Stimulated activated CD8-positive, alpha-beta memory T cell treated with anti-CD3 and anti-CD28 coated beads, Interleukin-2, amount 100 ng/mL, for 1 hour (primary cell): Measurements from ENCODE around the gene DTNB.

Experiments used
- DNase-seq, 2 donors: peaks; one replicate each; pipeline ENCODE4 v3.0.0-alpha.2; 2020; ENCODE audit warnings: low read depth in 2 of 2

DTNB gene

GRCh38 chr2:25467743-25468142 is 205.6 kb downstream of the DTNB start:
- no peak for DNase-seq

GRCh38 chr2:25462021-25462420 is 211.4 kb downstream of the DTNB start:
- no peak for DNase-seq

DNA sequence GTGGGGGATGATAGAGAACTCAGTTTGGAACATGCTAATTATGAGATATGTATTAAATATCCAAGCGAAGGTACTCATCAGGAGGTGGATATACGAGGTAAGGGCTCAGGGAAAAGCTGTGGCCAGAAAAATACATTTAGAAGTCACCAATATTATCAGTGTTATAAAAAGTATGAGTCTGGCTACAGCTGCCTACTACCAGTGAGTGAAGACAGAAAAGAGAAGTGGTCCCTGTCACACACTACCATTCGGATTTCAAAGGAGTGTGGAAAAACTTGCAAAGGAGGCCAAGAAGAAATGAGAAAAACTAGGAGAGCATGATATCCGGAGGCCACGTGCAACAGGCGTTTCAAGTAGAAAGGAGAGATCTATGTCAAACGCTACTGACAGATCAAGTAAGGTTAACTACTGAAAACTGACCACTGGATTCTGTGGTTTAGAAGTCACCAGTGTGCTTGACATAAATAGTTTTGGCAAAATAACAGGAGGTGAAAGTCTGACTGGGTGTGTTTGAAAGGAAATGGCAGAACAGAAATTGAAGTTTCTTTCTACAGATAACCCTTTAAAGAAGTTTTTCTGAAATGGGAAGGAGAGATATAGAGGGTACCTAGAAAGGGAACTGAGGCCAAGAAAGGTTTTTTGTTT is 213.0 kb downstream of the DTNB start:
- no peak for DNase-seq

DNA sequence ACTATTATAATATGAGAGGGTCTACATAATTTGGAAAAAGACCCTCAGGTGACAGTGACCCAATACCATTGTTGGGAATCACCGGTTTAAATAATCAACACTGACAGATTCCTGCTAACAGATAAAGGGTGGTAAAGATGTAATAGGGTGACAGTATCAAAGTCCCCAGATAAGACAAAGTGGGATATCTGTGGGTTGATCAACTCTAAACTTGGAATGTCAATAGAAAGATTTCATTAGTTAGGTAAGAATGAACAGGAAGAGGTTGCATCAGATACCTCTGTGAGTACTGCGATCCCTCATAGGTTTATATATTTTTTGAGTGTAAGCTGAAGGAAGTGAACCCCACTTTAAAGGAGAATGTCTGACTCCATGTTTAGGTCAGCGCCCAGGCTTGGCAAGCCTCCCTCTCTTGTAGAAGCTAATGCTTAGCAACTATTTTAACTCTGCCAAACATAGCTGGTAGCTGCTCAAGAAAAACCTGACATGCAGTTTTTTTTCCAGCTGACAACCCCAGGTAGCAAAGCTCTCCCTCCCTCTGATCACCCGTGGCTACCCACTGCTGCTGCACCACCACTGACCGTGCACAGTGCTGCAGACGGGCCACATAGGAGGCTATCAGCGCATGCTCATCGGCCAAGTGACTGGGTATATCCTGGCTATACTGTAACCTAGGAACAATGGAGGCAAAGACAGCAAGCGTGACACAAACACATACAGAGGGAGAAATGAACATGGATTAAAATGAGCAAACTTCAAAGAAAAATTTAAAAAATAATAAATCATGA is 218.4 kb downstream of the DTNB start:
- DNase-seq: no peak

DNA sequence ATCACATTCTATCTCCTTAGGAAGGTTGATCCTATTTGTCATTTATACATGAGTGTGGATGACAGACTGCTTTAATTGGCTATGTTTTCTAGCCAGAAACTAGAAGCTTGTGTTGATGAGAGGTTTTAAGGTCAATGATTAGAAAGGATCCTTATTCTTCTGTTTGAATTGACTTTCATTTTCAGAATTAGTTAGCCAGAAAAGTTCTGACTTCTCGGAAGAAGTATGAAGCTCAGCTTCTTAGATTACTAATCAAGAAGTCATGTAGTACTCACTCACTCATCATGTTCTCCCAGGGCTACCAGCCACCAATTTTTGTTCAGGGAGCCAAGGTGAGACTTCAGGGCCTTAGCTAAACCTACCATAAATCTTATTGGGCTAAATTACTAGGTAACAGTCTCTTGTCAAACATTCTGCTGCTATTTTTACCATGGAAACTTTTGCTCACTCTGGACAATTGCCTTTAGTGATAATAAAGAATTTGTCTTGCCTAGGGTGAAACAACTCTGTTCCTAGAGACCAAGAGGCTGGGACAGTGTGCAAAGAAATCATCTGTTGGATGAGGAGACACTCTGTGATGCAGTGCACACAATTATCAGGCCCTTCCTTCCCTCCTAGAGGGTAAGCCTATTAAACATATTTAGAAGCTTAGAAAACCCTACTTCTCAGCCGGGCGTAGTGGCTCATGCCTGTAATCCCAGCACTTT is 220.0 kb downstream of the DTNB start:
- DNase-seq: no peak

DNA sequence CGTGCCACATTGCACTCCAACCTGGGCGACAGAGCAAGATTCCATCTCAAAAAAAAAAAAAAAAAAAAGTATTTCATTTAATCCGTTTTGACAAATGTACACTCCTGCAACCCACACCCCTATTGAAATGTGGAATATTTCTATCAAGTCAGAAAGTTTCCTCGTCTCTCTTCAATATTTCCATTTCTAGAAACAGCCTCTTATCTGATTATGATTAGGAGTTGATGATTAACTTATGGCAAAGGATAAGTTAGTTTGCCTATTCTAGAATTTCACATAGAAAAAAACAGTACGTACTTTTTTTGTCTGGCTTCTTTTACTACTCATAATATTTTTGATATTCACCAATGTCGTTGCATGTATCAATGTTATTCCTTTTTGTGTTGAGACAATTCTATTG is 224.6 kb downstream of the DTNB start:
- DNase-seq: no peak

- no peak for DNase-seq
Measured at GRCh38 chr2:25447018-25447417, 226.4 kb downstream of the DTNB start.

DNA sequence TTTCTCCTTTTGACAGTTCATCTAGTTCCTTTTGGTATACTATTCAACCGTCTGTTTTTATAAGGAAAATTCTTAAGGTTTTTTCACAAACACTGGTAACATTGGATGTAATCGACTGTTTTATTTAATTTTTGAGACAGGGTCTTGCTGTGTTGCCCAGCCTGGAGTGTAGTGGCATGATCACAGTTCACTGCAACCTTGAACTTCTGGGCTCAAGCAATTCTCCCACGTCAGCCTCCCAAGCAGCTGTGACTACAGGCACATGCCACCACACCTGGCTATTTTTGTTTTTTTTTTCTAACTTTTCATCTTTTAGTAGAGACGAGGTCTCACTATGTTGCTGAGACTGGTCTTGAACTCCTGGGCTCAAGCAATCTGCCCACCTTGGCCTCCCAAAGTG is 227.3 kb downstream of the DTNB start:
- DNase-seq: no peak

- DNase-seq: no peak
Measured at GRCh38 chr2:25445464-25445863, 227.9 kb downstream of the DTNB start.

- no peak for DNase-seq
Measured at GRCh38 chr2:25444608-25445270, 228.6 kb downstream of the DTNB start.

- DNase-seq: no peak
Measured at GRCh38 chr2:25443766-25444165, 229.6 kb downstream of the DTNB start.

- no peak for DNase-seq
Measured at GRCh38 chr2:25441353-25441752, 232.0 kb downstream of the DTNB start.

GRCh38 chr2:25438793-25439192 is 234.6 kb downstream of the DTNB start:
- no peak for DNase-seq

- DNase-seq: no peak
Measured at GRCh38 chr2:25437881-25438662, 235.3 kb downstream of the DTNB start.

DNA sequence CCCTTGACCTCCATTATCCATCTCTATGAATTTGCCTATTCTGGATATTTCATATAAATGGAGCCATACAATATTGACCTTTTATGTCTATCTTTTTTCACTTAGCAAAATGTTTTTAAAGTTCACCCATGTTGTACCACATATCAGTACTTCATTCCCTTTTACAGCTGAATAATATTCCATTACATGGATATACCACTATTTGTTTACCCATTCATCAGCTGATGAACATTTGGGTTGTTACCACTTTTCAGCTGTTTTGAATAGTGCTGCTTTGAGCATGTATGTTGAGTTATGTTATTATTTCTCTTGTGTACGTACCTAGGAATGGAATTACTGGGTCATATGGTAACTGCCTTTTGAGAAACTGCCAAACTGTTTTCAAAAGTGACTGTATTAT is 238.0 kb downstream of the DTNB start:
- DNase-seq: no peak

DNA sequence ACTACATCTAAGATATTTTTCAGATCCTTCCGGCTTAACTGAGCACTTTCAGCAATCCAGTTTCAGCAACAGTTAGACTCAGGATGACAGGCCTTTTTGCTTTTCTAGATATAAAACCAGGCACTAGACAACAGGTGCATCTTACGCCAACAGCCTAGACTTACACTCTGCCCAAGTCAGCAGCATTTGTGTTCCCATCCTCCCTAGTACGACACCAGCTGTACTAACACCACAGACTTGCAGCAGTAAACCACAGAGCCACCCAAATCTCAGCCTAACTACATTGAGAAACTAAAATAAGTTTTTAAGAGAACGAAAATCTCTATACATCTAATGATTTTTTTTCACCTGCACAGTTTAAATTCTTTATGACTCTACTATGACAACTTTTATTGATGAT is 241.8 kb downstream of the DTNB start:
- no peak for DNase-seq

- DNase-seq: no peak
Measured at GRCh38 chr2:25430556-25430955, 242.8 kb downstream of the DTNB start.

DNA sequence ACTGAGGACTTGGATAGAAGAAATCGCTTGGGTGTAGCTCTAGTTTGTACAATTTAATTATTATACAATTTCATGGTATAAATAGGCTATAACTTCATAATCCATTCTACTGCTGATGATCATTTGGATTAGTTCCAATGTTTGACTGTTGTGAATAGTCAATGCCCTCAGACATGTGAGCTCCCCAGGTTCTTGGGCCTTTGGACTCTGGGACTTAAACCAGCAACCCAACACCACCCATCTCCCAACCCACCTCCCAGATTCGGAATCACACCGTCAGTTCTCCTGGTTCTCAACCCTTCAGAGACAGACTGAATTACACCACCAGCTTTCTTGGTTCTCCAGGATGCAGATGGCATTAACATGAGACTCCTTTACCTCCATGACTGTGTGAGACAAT is 247.1 kb downstream of the DTNB start:
- DNase-seq: no peak

- DNase-seq: no peak
Measured at GRCh38 chr2:25424426-25425028, 248.8 kb downstream of the DTNB start.

- DNase-seq: no peak
Measured at GRCh38 chr2:25421820-25422411, 251.5 kb downstream of the DTNB start.

GRCh38 chr2:25421289-25421688 is 252.1 kb downstream of the DTNB start:
- DNase-seq: no peak
